CD4-positive, alpha-beta T cell treated with Interleukin-15 for 4 hours (primary cell): ENCODE results near the gene KAZN.

ENCODE experiments used
- DNase-seq: peaks from one replicate; pipeline ENCODE4 v3.0.0-alpha.2; 2020; ENCODE audit warnings: low spot score

Gene KAZN

GRCh38 chr1:15012822-15013221 lies 414.3 kb downstream of the KAZN start:
- DNase-seq = no peak

- no peak for DNase-seq
These were observed 415.3 kb downstream of the KAZN start for GRCh38 chr1:15013767-15014166.

GRCh38 chr1:15014516-15014915 lies 416.0 kb downstream of the KAZN start:
- DNase-seq = no peak

GRCh38 chr1:15016001-15016400 lies 417.5 kb downstream of the KAZN start:
- DNase-seq = no peak

GRCh38 chr1:15016526-15016925 lies 418.0 kb downstream of the KAZN start:
- DNase-seq = no peak

- no peak for DNase-seq
These were observed 418.6 kb downstream of the KAZN start for GRCh38 chr1:15017120-15017519.

GRCh38 chr1:15018767-15019166 lies 420.3 kb downstream of the KAZN start:
- DNase-seq = no peak

GRCh38 chr1:15020943-15021745 lies 422.7 kb downstream of the KAZN start:
- DNase-seq = no peak

GRCh38 chr1:15022048-15022447 lies 423.6 kb downstream of the KAZN start:
- DNase-seq = no peak

GRCh38 chr1:15023205-15023604 lies 424.7 kb downstream of the KAZN start:
- no peak for DNase-seq

GRCh38 chr1:15023976-15024375 lies 425.5 kb downstream of the KAZN start:
- DNase-seq = no peak

GRCh38 chr1:15026117-15026489 lies 427.6 kb downstream of the KAZN start:
- no peak for DNase-seq

- DNase-seq = no peak
These were observed 429.1 kb downstream of the KAZN start for GRCh38 chr1:15027515-15027986.

- DNase-seq = no peak
These were observed 429.6 kb downstream of the KAZN start for GRCh38 chr1:15028102-15028501.

- no peak for DNase-seq
These were observed 430.1 kb downstream of the KAZN start for GRCh38 chr1:15028616-15029015.

GRCh38 chr1:15029036-15029435 lies 430.6 kb downstream of the KAZN start:
- DNase-seq = no peak

- DNase-seq = no peak
These were observed 431.3 kb downstream of the KAZN start for GRCh38 chr1:15029786-15030185.

- no peak for DNase-seq
These were observed 432.9 kb downstream of the KAZN start for GRCh38 chr1:15031251-15031933.

- DNase-seq = no peak
These were observed 434.8 kb downstream of the KAZN start for GRCh38 chr1:15033264-15033663.

- DNase-seq = no peak
These were observed 436.2 kb downstream of the KAZN start for GRCh38 chr1:15034656-15035055.

GRCh38 chr1:15035236-15035635 lies 436.8 kb downstream of the KAZN start:
- no peak for DNase-seq

GRCh38 chr1:15036101-15036500 lies 437.6 kb downstream of the KAZN start:
- no peak for DNase-seq

- DNase-seq = no peak
These were observed 439.9 kb downstream of the KAZN start for GRCh38 chr1:15038232-15039016.
